AG04450 (cell line): Measurements from ENCODE around the gene TNIP3. TPM values are rescaled to one million over a fixed set of nuclear protein-coding genes. Genes with fewer than 3 reads are reported as not detected.

Experiments
- CTCF ChIA-PET: fragments of 300-600, 350-600 bp; formaldehyde crosslinking; extraction: SDS; loops from one replicate; lab custom pipeline; 2022; ENCODE audit warnings: antibody characterized with exemption, inconsistent platforms; lab: Charles Lee
- POLR2A ChIA-PET: fragments of 350-600 bp; formaldehyde crosslinking; extraction: SDS; loops from one replicate; lab custom pipeline; 2021; ENCODE audit warnings: antibody characterized with exemption, inconsistent platforms; lab: Yijun Ruan, JAX
- DNase-seq: peaks from one replicate; pipeline ENCODE4 v3.0.0-alpha.2; 2011; ENCODE audit warnings: low read depth, low spot score
- H3K27ac ChIP-seq: one replicate; pipeline ENCODE4 v1.5.1; 2012; ENCODE audit warnings: low read depth, low read length, control low read depth
- H3K27me3 ChIP-seq: one replicate; pipeline ENCODE4 v1.6.0; 2012; ENCODE audit warnings: low read length; ENCODE audit not compliant: control insufficient read depth, insufficient read depth
- H3K4me3 ChIP-seq: 2 replicates; pipeline ENCODE4 v1.5.1; 2011; ENCODE audit warnings: mild to moderate bottlenecking, low read depth, low read length, control low read depth
- H3K9me3 ChIP-seq: 2 replicates; pipeline ENCODE4 v1.5.1; 2012; ENCODE audit warnings: low read length; ENCODE audit not compliant: control insufficient read depth, insufficient read depth
- CTCF ChIP-seq: IDR thresholded peaks from 2 replicates; pipeline ENCODE4 v1.5.1; 2011; ENCODE audit warnings: low read depth, low read length, control low read depth, inconsistent platforms
- polyA plus RNA-seq: library from polyadenylated mRNA; depleted of rRNA; stranded (reverse); fragments of >200 nt; gene quantifications from 2 replicates; pipeline ENCODE4 v1.2.3, GENCODE V29; 2011

Gene TNIP3
- polyA plus RNA-seq, 1 experiment = 0.51 TPM

DNA sequence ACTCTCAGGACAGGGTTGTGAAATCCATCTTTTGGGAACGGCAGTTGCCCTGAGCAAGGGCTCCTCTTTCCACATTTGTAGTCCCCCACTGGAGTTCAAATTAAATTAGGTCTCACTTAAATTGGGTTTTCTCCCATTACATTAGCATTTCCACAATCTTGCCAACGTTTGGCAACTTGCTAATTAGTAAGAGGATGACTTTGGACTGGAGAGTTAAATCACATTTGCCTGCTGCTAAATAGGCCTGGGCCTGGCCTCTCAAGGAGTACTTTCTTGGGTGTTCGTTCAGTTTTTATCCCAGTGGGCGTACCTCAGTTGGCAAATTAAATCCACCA lies 33.8 kb downstream of the TNIP3 start:
- Histone ChIP-seq H3K9me3 (no peaks in the 10 kb centered on the region), H3K4me3 (no peak overlapping the region), H3K27me3 (peaks cover 2% of the 10 kb centered on the region), H3K27ac (no peak overlapping the region)
- DNase-seq = no peak
- POLR2A ChIA-PET = no interaction called here
- CTCF ChIA-PET = no interaction called here
- TF ChIP-seq CTCF = no peak

- Histone ChIP-seq H3K27ac (no peak overlapping the region), H3K9me3 (no peaks in the 10 kb centered on the region), H3K4me3 (no peak overlapping the region), H3K27me3 (peaks cover 2% of the 10 kb centered on the region)
- ChIA-PET CTCF (no interaction called here), POLR2A (no interaction called here)
- DNase-seq = no peak
- TF ChIP-seq CTCF = no peak
Measured at GRCh38 chr4:121129606-121130325, 34.4 kb downstream of the TNIP3 start.

DNA sequence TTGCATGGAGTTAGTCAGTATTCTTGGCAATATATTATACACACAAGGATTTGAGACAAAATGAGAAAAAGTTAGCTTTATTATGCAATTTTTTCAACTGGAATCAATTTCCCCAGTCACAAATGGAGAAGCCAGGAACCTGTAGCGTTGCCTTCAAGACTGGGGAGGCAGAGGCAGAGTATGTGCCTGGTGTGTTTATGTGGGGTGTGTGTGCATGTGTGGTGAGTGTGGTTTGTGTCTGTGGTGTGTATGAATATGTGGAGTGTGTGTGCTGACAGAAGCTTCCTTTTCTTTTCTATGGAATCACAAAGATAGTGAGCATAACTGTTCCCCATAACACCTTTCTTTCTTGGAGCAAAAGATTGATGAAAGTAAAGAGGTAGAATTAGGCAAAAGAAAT lies 37.0 kb downstream of the TNIP3 start:
- ChIA-PET POLR2A (no interaction called here), CTCF (no interaction called here)

DNA sequence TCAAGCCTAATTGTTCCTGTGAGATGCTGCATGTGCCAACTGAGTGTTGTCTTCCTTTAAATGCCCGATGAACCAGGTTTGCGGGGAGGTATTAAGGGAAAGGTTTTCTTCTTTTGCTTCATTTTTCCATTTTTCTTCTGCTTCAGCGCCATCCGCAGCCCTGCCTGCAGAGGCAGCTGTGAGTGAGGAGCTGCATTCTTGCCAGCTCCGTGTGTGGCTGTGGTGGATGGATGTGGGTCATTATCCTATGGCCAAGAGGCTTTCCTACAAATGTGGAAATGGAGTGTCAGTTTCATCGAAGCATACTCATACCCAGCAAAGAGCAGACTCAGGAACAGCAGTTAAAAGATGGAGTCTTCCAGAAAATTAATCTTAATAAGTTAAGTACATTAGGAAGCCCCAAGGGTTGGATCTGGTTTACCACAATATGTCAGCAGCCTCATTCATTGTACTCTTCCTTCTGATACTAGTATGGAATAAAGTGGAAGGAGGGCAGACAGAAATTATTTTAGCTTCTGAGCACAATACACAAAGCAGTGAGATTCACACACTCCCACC lies 37.6 kb downstream of the TNIP3 start:
- ChIA-PET CTCF (no interaction called here), POLR2A (no interaction called here)
- Histone ChIP-seq H3K9me3 (no peaks in the 10 kb centered on the region), H3K27me3 (peaks cover 2% of the 10 kb centered on the region), H3K27ac (no peak overlapping the region), H3K4me3 (no peak overlapping the region)
- no peak for TF ChIP-seq CTCF
- DNase-seq = no peak

More for the DNA sequence above, 37.0 kb downstream of the TNIP3 start:
- Histone ChIP-seq H3K27ac (no peak overlapping the region), H3K4me3 (no peak overlapping the region), H3K27me3 (peaks cover 2% of the 10 kb centered on the region), H3K9me3 (no peaks in the 10 kb centered on the region)
- DNase-seq = no peak
- TF ChIP-seq CTCF = no peak

DNA sequence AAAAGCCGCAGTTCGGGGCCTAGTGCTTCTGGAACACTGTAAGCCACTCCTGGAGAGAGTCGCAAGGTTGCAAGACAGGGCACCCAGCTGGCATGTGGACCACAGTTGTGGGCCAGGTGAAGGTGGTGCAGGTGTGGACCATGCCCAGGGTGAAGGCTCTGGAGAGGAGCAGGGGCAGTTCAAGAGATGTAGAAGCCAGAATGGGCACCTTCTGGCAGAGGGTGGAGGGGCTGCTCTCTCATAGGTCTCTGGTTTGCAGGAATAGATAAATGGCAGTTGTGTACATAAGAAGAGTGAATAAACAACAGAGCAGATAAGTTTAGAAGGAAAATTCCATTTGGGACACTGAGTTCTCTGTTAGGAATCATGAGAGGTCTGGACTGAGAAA lies 38.6 kb downstream of the TNIP3 start:
- H3K9me3 ChIP-seq = no peaks in the 10 kb centered on the region
- DNase-seq = no peak
- no peak for TF ChIP-seq CTCF
- CTCF ChIA-PET = no interaction called here
- no peak overlapping the region for H3K27ac ChIP-seq
- POLR2A ChIA-PET = no interaction called here
- H3K27me3 ChIP-seq = peaks cover 2% of the 10 kb centered on the region
- H3K4me3 ChIP-seq = no peak overlapping the region
